GM23338 (cell line): ENCODE data around the gene HLA-F. TPM values are rescaled to one million over a fixed set of nuclear protein-coding genes. Genes with fewer than 3 reads are reported as not detected.

Experiments
- ATAC-seq: fragments of 200-7000 bp; cut with Tn5 transposase; 3 replicates; pipeline ENCODE4 v1.9.1; 2020
- DNase-seq: peaks from one replicate; pipeline ENCODE4 v3.0.0-alpha.2; 2015; ENCODE audit warnings: low spot score
- H2AFZ ChIP-seq: fragments of 200-600 bp; sonication (generic); 2 replicates; pipeline ENCODE4 v1.8.0; 2016; ENCODE audit warnings: antibody characterized with exemption, mild to moderate bottlenecking, moderate library complexity
- H3F3A ChIP-seq: fragments of 200-600 bp; sonication (generic); replicated peaks from 2 replicates; pipeline ENCODE4 v1.8.0; 2017; ENCODE audit warnings: antibody characterized with exemption, mixed run types, low read depth
- H3K27ac ChIP-seq: fragments of 200-600 bp; sonication (generic); 2 replicates; pipeline ENCODE4 v1.6.1; 2016; ENCODE audit warnings: low read depth
- H3K27me3 ChIP-seq: fragments of 200-600 bp; sonication (generic); 2 replicates; pipeline ENCODE4 v1.8.0; 2016; ENCODE audit warnings: mild to moderate bottlenecking, mixed run types, moderate library complexity; ENCODE audit not compliant: insufficient read depth
- H3K36me3 ChIP-seq: fragments of 200-600 bp; sonication (generic); 2 replicates; pipeline ENCODE4 v1.8.0; 2016; ENCODE audit warnings: mild to moderate bottlenecking; ENCODE audit not compliant: insufficient read depth
- H3K4me1 ChIP-seq: fragments of 200-600 bp; sonication (generic); 2 replicates; pipeline ENCODE4 v1.8.0; 2016; ENCODE audit warnings: mild to moderate bottlenecking, moderate library complexity; ENCODE audit not compliant: insufficient read depth
- H3K4me2 ChIP-seq: fragments of 200-600 bp; sonication (generic); 2 replicates; pipeline ENCODE4 v1.7.1; 2017; ENCODE audit warnings: mixed run types
- H3K4me3 ChIP-seq: fragments of 200-600 bp; sonication (generic); 2 replicates; pipeline ENCODE4 v1.6.1; 2016; ENCODE audit warnings: mixed run types
- H3K79me2 ChIP-seq: fragments of 200-600 bp; sonication (generic); replicated peaks from 2 replicates; pipeline ENCODE4 v1.8.0; 2017; ENCODE audit warnings: mild to moderate bottlenecking; ENCODE audit not compliant: insufficient read depth
- H3K9me2 ChIP-seq: fragments of 200-600 bp; sonication (generic); 2 replicates; pipeline ENCODE4 v1.8.0; 2017; ENCODE audit not compliant: insufficient read depth
- H4K20me1 ChIP-seq: fragments of 200-600 bp; sonication (generic); replicated peaks from 2 replicates; pipeline ENCODE4 v1.8.0; 2017; ENCODE audit warnings: mild to moderate bottlenecking; ENCODE audit not compliant: insufficient read depth
- H3K27ac Mint-ChIP-seq: 2 replicates; pipeline ENCODE4 v1.8.0; 2020; ENCODE audit warnings: inconsistent platforms, mild to moderate bottlenecking, moderate library complexity, mixed read lengths
- H3K27me3 Mint-ChIP-seq: 3 replicates; pipeline ENCODE4 v1.8.0; 2022; ENCODE audit warnings: low read depth, mild to moderate bottlenecking, moderate library complexity, mixed read lengths, inconsistent platforms; ENCODE audit not compliant: insufficient read depth, poor library complexity
- H3K36me3 Mint-ChIP-seq: 3 replicates; pipeline ENCODE4 v1.8.0; 2021; ENCODE audit warnings: low read depth, mild to moderate bottlenecking, inconsistent platforms, moderate library complexity, mixed read lengths
- H3K4me1 Mint-ChIP-seq: 3 replicates; pipeline ENCODE4 v1.8.0; 2020; ENCODE audit warnings: mild to moderate bottlenecking, inconsistent platforms, mixed read lengths
- H3K4me3 Mint-ChIP-seq: 3 replicates; pipeline ENCODE4 v1.8.0; 2021; ENCODE audit warnings: moderate library complexity, mild to moderate bottlenecking, inconsistent platforms, mixed read lengths
- H3K9me3 Mint-ChIP-seq: 3 replicates; pipeline ENCODE4 v1.8.0; 2020; ENCODE audit warnings: moderate library complexity, mild to moderate bottlenecking, inconsistent platforms, mixed read lengths
- CREB1 ChIP-seq: fragments of 250-450 bp; sonication (Bioruptor Pico); IDR thresholded peaks from 2 replicates; pipeline ENCODE4 v1.5.0; 2020; ENCODE audit warnings: low read depth, mild to moderate bottlenecking, moderate library complexity
- EZH2 ChIP-seq: fragments of 200-600 bp; sonication (generic); IDR thresholded peaks from one replicate; pipeline ENCODE4 v1.8.0; 2017; ENCODE audit warnings: antibody characterized with exemption, mild to moderate bottlenecking, low read depth; ENCODE audit not compliant: unreplicated experiment
- EZH2phosphoT487 ChIP-seq: fragments of 200-600 bp; sonication (generic); IDR thresholded peaks from one replicate; pipeline ENCODE4 v1.8.1; 2018; ENCODE audit warnings: antibody characterized with exemption; ENCODE audit not compliant: unreplicated experiment
- NANOG ChIP-seq: IDR thresholded peaks from 2 replicates; pipeline ENCODE4 v1.6.1; 2016; ENCODE audit warnings: antibody characterized with exemption, borderline replicate concordance
- POLR2AphosphoS5 ChIP-seq: IDR thresholded peaks from 2 replicates; pipeline ENCODE4 v1.6.1; 2016; ENCODE audit warnings: antibody characterized with exemption, low read depth
- ZNF462 ChIP-seq: fragments of 250-450 bp; sonication (Bioruptor Pico); IDR thresholded peaks from 2 replicates; pipeline ENCODE4 v1.5.0; 2020; ENCODE audit warnings: mild to moderate bottlenecking, moderate library complexity
- long read RNA-seq: library from polyadenylated mRNA; unstranded; transcript quantifications from one replicate; pipeline ENCODE4 v2.0.0, GENCODE V29; 2020; ENCODE audit not compliant: unreplicated experiment
- polyA plus RNA-seq: library from polyadenylated mRNA; unstranded; fragments of >200 nt; fragmentation: Nextera tagmentation; extraction: Ambion mirVana; gene quantifications from 2 replicates; pipeline ENCODE4 v1.2.1, GENCODE V29; 2016
- total RNA-seq: library from RNA; depleted of rRNA; stranded (reverse); fragments of >200 nt; shearing (Covaris generic); gene quantifications from 2 replicates; pipeline ENCODE4 v1.2.3, GENCODE V29; 2014; rRNA removed
- TF ChIP-seq, protein P1 (sequence below): IDR thresholded peaks from one replicate; pipeline ENCODE4 v1.6.1; 2018; ENCODE audit warnings: antibody characterized with exemption; ENCODE audit not compliant: unreplicated experiment
- TF ChIP-seq, protein P2 (sequence below): IDR thresholded peaks from 2 replicates; pipeline ENCODE4 v1.6.1; 2016; ENCODE audit warnings: antibody characterized with exemption

Gene HLA-F
- 4.4 and 4.8 TPM in 2 replicates for total RNA-seq
- 10.4 and 11.6 TPM in 2 replicates for polyA plus RNA-seq
- long read RNA-seq, partial matches to known transcripts: 1 of 3 reads
- long read RNA-seq, other reads (novel, unspliced or antisense): 0 of 3 reads

GRCh38 chr6:29723262-29723665 lies at the start of gene HLA-F:
Gene HLA-F (plus strand): TSS chr6:29723434. CDS start chr6:29723464, 30 bp downstream.
- H2AFZ ChIP-seq: peak within 1 kb of the TSS; percentile 98
- H3K9me2 ChIP-seq: no peaks in the 10 kb centered on the region; the same call in 1 of the 2 replicates
- H3K4me3 Mint-ChIP-seq: peak within 1 kb of the TSS; percentile 77
- peaks cover 47% of the 10 kb centered on the region for H3K27me3 Mint-ChIP-seq
- no peaks in the 10 kb centered on the region for H3K36me3 Mint-ChIP-seq
- H3K27me3 ChIP-seq: peaks cover 57% of the 10 kb centered on the region
- DNase-seq (peak; percentile 91), ATAC-seq (peak; percentile 84)
- H3K27ac Mint-ChIP-seq: no peak within 1 kb of the TSS
- H3K4me2 ChIP-seq: peak within 1 kb of the TSS; percentile 93
- no peak for TF ChIP-seq EZH2phosphoT487
- no peak for TF ChIP-seq EZH2
- TF ChIP-seq CREB1 (CRISPR knock-in tag): peak; percentile 74; the same call in 1 of the 2 replicates
- no peaks in the 10 kb centered on the region; the same call in 1 of the 3 replicates for H3K4me1 Mint-ChIP-seq
- no peaks in the 10 kb centered on the region for H4K20me1 ChIP-seq
- no peaks in the 10 kb centered on the region for H3K36me3 ChIP-seq
- peak within 1 kb of the TSS; percentile 63 for H3K4me3 ChIP-seq
- H3K9me3 Mint-ChIP-seq: no peaks in the 10 kb centered on the region
- H3K27ac ChIP-seq: no peak within 1 kb of the TSS
- no peaks in the 10 kb centered on the region for H3F3A ChIP-seq
- H3K79me2 ChIP-seq: no peaks in the 10 kb centered on the region
- H3K4me1 ChIP-seq: peaks cover 5% of the 10 kb centered on the region; the same call in 1 of the 2 replicates

- Histone ChIP-seq H3K4me2 (no peak overlapping the region), H3K79me2 (no peaks in the 10 kb centered on the region), H3K4me3 (no peak overlapping the region), H3K27me3 (no peaks in the 10 kb centered on the region), H3F3A (no peaks in the 10 kb centered on the region), H3K27ac (no peak overlapping the region), H3K36me3 (no peaks in the 10 kb centered on the region), H3K4me1 (peaks cover 8% of the 10 kb centered on the region; the same call in 1 of the 2 replicates), H4K20me1 (no peaks in the 10 kb centered on the region), H3K9me2 (peaks cover 13% of the 10 kb centered on the region), H2AFZ (no peak overlapping the region)
- H3K4me3 Mint-ChIP-seq: no peak overlapping the region
- H3K4me1 Mint-ChIP-seq: peaks cover 25% of the 10 kb centered on the region
- peaks cover 6% of the 10 kb centered on the region; the same call in 1 of the 3 replicates for H3K9me3 Mint-ChIP-seq
- H3K27me3 Mint-ChIP-seq: peaks cover 7% of the 10 kb centered on the region
- H3K36me3 Mint-ChIP-seq: no peaks in the 10 kb centered on the region; the same call in 1 of the 3 replicates
- no peak overlapping the region for H3K27ac Mint-ChIP-seq
- ATAC-seq (no peak), DNase-seq (no peak)
- TF ChIP-seq, protein P1, sequence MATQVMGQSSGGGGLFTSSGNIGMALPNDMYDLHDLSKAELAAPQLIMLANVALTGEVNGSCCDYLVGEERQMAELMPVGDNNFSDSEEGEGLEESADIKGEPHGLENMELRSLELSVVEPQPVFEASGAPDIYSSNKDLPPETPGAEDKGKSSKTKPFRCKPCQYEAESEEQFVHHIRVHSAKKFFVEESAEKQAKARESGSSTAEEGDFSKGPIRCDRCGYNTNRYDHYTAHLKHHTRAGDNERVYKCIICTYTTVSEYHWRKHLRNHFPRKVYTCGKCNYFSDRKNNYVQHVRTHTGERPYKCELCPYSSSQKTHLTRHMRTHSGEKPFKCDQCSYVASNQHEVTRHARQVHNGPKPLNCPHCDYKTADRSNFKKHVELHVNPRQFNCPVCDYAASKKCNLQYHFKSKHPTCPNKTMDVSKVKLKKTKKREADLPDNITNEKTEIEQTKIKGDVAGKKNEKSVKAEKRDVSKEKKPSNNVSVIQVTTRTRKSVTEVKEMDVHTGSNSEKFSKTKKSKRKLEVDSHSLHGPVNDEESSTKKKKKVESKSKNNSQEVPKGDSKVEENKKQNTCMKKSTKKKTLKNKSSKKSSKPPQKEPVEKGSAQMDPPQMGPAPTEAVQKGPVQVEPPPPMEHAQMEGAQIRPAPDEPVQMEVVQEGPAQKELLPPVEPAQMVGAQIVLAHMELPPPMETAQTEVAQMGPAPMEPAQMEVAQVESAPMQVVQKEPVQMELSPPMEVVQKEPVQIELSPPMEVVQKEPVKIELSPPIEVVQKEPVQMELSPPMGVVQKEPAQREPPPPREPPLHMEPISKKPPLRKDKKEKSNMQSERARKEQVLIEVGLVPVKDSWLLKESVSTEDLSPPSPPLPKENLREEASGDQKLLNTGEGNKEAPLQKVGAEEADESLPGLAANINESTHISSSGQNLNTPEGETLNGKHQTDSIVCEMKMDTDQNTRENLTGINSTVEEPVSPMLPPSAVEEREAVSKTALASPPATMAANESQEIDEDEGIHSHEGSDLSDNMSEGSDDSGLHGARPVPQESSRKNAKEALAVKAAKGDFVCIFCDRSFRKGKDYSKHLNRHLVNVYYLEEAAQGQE: no peak
- TF ChIP-seq POLR2AphosphoS5 (no peak), NANOG (no peak), EZH2phosphoT487 (no peak), EZH2 (no peak), ZNF462 (CRISPR knock-in tag) (no peak)
- TF ChIP-seq, protein P2, sequence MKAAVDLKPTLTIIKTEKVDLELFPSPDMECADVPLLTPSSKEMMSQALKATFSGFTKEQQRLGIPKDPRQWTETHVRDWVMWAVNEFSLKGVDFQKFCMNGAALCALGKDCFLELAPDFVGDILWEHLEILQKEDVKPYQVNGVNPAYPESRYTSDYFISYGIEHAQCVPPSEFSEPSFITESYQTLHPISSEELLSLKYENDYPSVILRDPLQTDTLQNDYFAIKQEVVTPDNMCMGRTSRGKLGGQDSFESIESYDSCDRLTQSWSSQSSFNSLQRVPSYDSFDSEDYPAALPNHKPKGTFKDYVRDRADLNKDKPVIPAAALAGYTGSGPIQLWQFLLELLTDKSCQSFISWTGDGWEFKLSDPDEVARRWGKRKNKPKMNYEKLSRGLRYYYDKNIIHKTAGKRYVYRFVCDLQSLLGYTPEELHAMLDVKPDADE: no peak
Observed at GRCh38 chr6:29674008-29674407, 49.2 kb upstream of the HLA-F start.
